H9 (cell line): ENCODE data around the gene KLF6. TPM values are rescaled to one million over a fixed set of nuclear protein-coding genes. Genes with fewer than 3 reads are reported as not detected.

Experiments used
- DNase-seq: peaks from one replicate; pipeline ENCODE4 v3.0.0-alpha.2; 2017
- H2AFZ ChIP-seq: one replicate; pipeline ENCODE4 v1.6.1; 2013; ENCODE audit warnings: mild to moderate bottlenecking, low read length, control low read depth, moderate library complexity
- H2AK5ac ChIP-seq: 2 replicates; pipeline ENCODE4 v1.6.1; 2013; ENCODE audit warnings: low read length, control low read depth, mixed read lengths; ENCODE audit not compliant: insufficient read length
- H2BK120ac ChIP-seq: one replicate; pipeline ENCODE4 v1.6.1; 2013; ENCODE audit warnings: low read depth, mild to moderate bottlenecking, low read length, control low read depth, inconsistent platforms; ENCODE audit not compliant: poor library complexity, severe bottlenecking
- H2BK12ac ChIP-seq: 2 replicates; pipeline ENCODE4 v1.6.1; 2013; ENCODE audit warnings: low read length, control low read depth, mixed read lengths, low read depth; ENCODE audit not compliant: insufficient read length
- H2BK15ac ChIP-seq: 2 replicates; pipeline ENCODE4 v1.6.1; 2013; ENCODE audit warnings: low read depth, low read length, control low read depth
- H2BK20ac ChIP-seq: one replicate; pipeline ENCODE4 v1.6.1; 2013; ENCODE audit warnings: low read depth, mild to moderate bottlenecking, low read length, control low read depth, inconsistent platforms; ENCODE audit not compliant: poor library complexity, severe bottlenecking
- H2BK5ac ChIP-seq: 2 replicates; pipeline ENCODE4 v1.6.1; 2013; ENCODE audit warnings: low read length, control low read depth, mixed read lengths; ENCODE audit not compliant: insufficient read length
- H3K14ac ChIP-seq: 2 replicates; pipeline ENCODE4 v1.6.1; 2013; ENCODE audit warnings: low read length, control low read depth; ENCODE audit not compliant: insufficient read depth
- H3K18ac ChIP-seq: 2 replicates; pipeline ENCODE4 v1.6.1; 2013; ENCODE audit warnings: low read depth, mild to moderate bottlenecking, mixed read lengths, low read length, control low read depth; ENCODE audit not compliant: insufficient read length
- H3K23ac ChIP-seq: 2 replicates; pipeline ENCODE4 v1.6.1; 2013; ENCODE audit warnings: low read length, control low read depth, mixed read lengths, low read depth; ENCODE audit not compliant: insufficient read length
- H3K23me2 ChIP-seq: 2 replicates; pipeline ENCODE4 v1.6.1; 2013; ENCODE audit warnings: low read depth, mild to moderate bottlenecking, mixed read lengths, low read length, control low read depth; ENCODE audit not compliant: insufficient read length, poor library complexity, severe bottlenecking
- H3K27ac ChIP-seq: 2 replicates; pipeline ENCODE4 v1.5.1; 2013; ENCODE audit warnings: low read length, control low read depth, mixed read lengths, low read depth; ENCODE audit not compliant: insufficient read length
- H3K27me3 ChIP-seq: 2 replicates; pipeline ENCODE4 v1.6.1; 2013; ENCODE audit warnings: low read length, control low read depth, inconsistent platforms; ENCODE audit not compliant: insufficient read depth
- H3K4ac ChIP-seq: 2 replicates; pipeline ENCODE4 v1.6.1; 2013; ENCODE audit warnings: low read depth, mild to moderate bottlenecking, control low read depth, inconsistent platforms, low read length, moderate library complexity
- H3K4me1 ChIP-seq: 2 replicates; pipeline ENCODE4 v1.6.1; 2013; ENCODE audit warnings: low read length, control low read depth, inconsistent platforms; ENCODE audit not compliant: insufficient read depth
- H3K4me2 ChIP-seq: 2 replicates; pipeline ENCODE4 v1.6.1; 2013; ENCODE audit warnings: low read length, control low read depth, mixed read lengths; ENCODE audit not compliant: insufficient read length, insufficient read depth
- H3K56ac ChIP-seq: 2 replicates; pipeline ENCODE4 v1.6.1; 2013; ENCODE audit warnings: low read depth, mild to moderate bottlenecking, mixed read lengths, low read length, control low read depth; ENCODE audit not compliant: insufficient read length
- H3K79me1 ChIP-seq: 2 replicates; pipeline ENCODE4 v1.6.1; 2013; ENCODE audit warnings: low read depth, mild to moderate bottlenecking, moderate library complexity, low read length, control low read depth, inconsistent platforms; ENCODE audit not compliant: insufficient read depth, poor library complexity, severe bottlenecking
- H3K79me2 ChIP-seq: 2 replicates; pipeline ENCODE4 v1.6.1; 2013; ENCODE audit warnings: low read length, control low read depth, inconsistent platforms; ENCODE audit not compliant: insufficient read depth
- H3K9ac ChIP-seq: 2 replicates; pipeline ENCODE4 v1.6.1; 2013; ENCODE audit warnings: low read length, control low read depth, mixed read lengths; ENCODE audit not compliant: insufficient read length; ENCODE audit errors: extremely low read depth
- H3K9me3 ChIP-seq: one replicate; pipeline ENCODE4 v1.6.1; 2013; ENCODE audit warnings: low read depth, low read length, inconsistent platforms; ENCODE audit not compliant: control insufficient read depth
- H3T11ph ChIP-seq: one replicate; pipeline ENCODE4 v1.6.1; 2013; ENCODE audit warnings: mild to moderate bottlenecking, low read length, control low read depth, inconsistent platforms
- H4K20me1 ChIP-seq: one replicate; pipeline ENCODE4 v1.6.1; 2013; ENCODE audit not compliant: control insufficient read depth, insufficient read length, insufficient read depth
- H4K5ac ChIP-seq: 2 replicates; pipeline ENCODE4 v1.6.1; 2013; ENCODE audit warnings: low read depth, mild to moderate bottlenecking, mixed read lengths, low read length, control low read depth; ENCODE audit not compliant: insufficient read length
- H4K8ac ChIP-seq: replicated peaks from 2 replicates; pipeline ENCODE4 v1.6.1; 2013; ENCODE audit warnings: low read length, control low read depth, mixed read lengths, low read depth; ENCODE audit not compliant: insufficient read length
- H4K91ac ChIP-seq: 2 replicates; pipeline ENCODE4 v1.6.1; 2013; ENCODE audit warnings: low read depth, mild to moderate bottlenecking, moderate library complexity, mixed read lengths, low read length, control low read depth; ENCODE audit not compliant: insufficient read length
- H3K27ac Mint-ChIP-seq, 3 experiments: 2 replicates in 2 of 3; 3 replicates in 1 of 3; pipeline ENCODE4 v1.8.0; 2020 to 2021; ENCODE audit warnings: mixed read lengths in 3 of 3, mild to moderate bottlenecking in 1 of 3, moderate library complexity in 1 of 3
- H3K27me3 Mint-ChIP-seq: 2 replicates; pipeline ENCODE4 v1.8.0; 2021; ENCODE audit warnings: low read depth, mild to moderate bottlenecking, moderate library complexity, mixed read lengths
- H3K36me3 Mint-ChIP-seq, 3 experiments: 2 replicates in 2 of 3; 3 replicates in 1 of 3; pipeline ENCODE4 v1.8.0; 2020 to 2021; ENCODE audit warnings: low read depth in 3 of 3, mixed read lengths in 3 of 3; ENCODE audit not compliant: insufficient read depth in 1 of 3
- H3K4me1 Mint-ChIP-seq, 2 experiments: 2 replicates each; pipeline ENCODE4 v1.8.0; 2020; ENCODE audit warnings: mixed read lengths in 2 of 2
- H3K4me3 Mint-ChIP-seq, 2 experiments: 2 replicates in 1 of 2; 3 replicates in 1 of 2; pipeline ENCODE4 v1.8.0; 2020 to 2021; ENCODE audit warnings: mild to moderate bottlenecking in 2 of 2, mixed read lengths in 2 of 2, moderate library complexity in 1 of 2
- H3K9me3 Mint-ChIP-seq, 2 experiments: 2 replicates in 1 of 2; 3 replicates in 1 of 2; pipeline ENCODE4 v1.8.0; 2020; ENCODE audit warnings: mild to moderate bottlenecking in 2 of 2, mixed read lengths in 2 of 2, moderate library complexity in 1 of 2
- CTCF ChIP-seq: fragments of 200-600 bp; sonication (generic); conservative IDR thresholded peaks from 3 replicates; pipeline ENCODE4 v1.8.0; 2021; ENCODE audit warnings: antibody characterized with exemption, mild to moderate bottlenecking
- WGBS: extraction: QIAGEN DNeasy Blood & Tissue Kit; methylation state at CpG from one replicate; pipeline ENCODE4 v1.1.7; 2013; ENCODE audit warnings: missing lambda C conversion rate, low lambda C conversion rate, mixed read lengths; ENCODE audit not compliant: insufficient read length; ENCODE audit errors: extremely low coverage; 5-methylcytosine and 5-hydroxymethylcytosine counted together
- total RNA-seq: library from RNA; stranded (reverse); gene quantifications from 2 replicates; pipeline ENCODE4 v1.2.1, GENCODE V29; 2021

The KLF6 gene
- total RNA-seq, 1 experiment from 2014 or later = 19.3 TPM

DNA sequence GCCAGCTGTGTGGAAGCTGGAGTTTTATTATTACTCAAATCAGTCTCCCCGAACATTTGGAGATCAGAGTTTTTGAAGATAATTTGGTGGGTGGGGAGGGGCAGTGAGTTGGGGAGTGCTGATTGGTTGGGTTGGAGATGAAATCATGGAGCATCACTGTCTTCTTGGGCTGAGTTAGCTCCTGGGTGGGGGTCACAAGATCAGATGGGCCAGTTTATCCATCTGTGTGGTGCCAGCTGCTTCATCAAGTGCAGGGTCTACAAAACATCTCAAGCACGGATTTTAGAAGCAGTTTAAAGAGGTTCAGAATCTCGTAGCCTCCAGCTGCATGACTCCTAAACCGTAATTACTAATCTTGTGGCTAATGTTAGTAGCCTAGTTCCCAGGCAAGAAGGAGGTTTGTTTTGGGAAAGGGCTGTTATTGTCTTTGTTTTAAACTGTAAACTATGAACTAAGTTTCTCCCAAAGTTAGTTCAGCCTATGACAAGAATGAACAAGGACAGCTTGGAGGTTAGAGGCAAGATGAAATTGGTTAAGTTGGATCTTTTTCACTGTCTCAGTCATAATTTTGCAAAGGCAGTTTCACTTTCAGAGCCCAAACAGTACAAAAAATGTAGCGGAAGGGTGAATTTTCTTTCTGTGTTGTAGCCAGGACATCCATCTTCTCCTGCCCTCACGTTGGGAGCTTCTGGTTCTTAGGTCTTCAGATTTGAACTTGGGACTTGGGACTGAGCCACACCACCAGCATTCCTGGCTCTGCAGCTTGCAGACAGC, 43.1 kb downstream of the KLF6 start:
- no peak overlapping the region for H3K23ac ChIP-seq
- no peak overlapping the region for H2AK5ac ChIP-seq
- no peak overlapping the region for H4K8ac ChIP-seq
- H4K20me1 ChIP-seq = no peaks in the 10 kb centered on the region
- H3K4me1 ChIP-seq = peaks cover 6% of the 10 kb centered on the region; the same call in 1 of the 2 replicates
- no peak overlapping the region for H2BK5ac ChIP-seq
- no peaks in the 10 kb centered on the region for H3K27me3 ChIP-seq
- no peak overlapping the region for H3K18ac ChIP-seq
- no peak overlapping the region for H3K56ac ChIP-seq
- H2BK120ac ChIP-seq = no peak overlapping the region
- H2BK12ac ChIP-seq = no peak overlapping the region
- Mint-ChIP-seq H3K4me1 (peaks cover 12 to 13% of the 10 kb centered on the region in 2 experiments), H3K4me3 (no peak overlapping the region), H3K36me3 (peaks cover 0 to 6% (median 6%) of the 10 kb centered on the region in 3 experiments; a peak in 3 of 7 replicates), H3K9me3 (peaks cover 2 to 10% of the 10 kb centered on the region in 2 experiments; a peak in 4 of 5 replicates), H3K27me3 (no peaks in the 10 kb centered on the region; the same call in 1 of the 2 replicates), H3K27ac (no peak overlapping the region)
- H2BK15ac ChIP-seq = no peak overlapping the region
- no peak overlapping the region for H3K9ac ChIP-seq
- no peak overlapping the region for H3K27ac ChIP-seq
- H3T11ph ChIP-seq = no peak overlapping the region
- TF ChIP-seq CTCF = no peak
- no peaks in the 10 kb centered on the region for H3K79me2 ChIP-seq
- no peak overlapping the region for H3K14ac ChIP-seq
- H2BK20ac ChIP-seq = no peak overlapping the region
- H3K79me1 ChIP-seq = no peaks in the 10 kb centered on the region
- no peak overlapping the region for H4K91ac ChIP-seq
- WGBS = no CpG with 5 or more reads among the region's 6 CpGs
- H4K5ac ChIP-seq = no peak overlapping the region
- H3K4me2 ChIP-seq = no peak overlapping the region
- H3K9me3 ChIP-seq = no peaks in the 10 kb centered on the region
- no peaks in the 10 kb centered on the region for H3K23me2 ChIP-seq
- no peak overlapping the region for H3K4ac ChIP-seq
- no peak for DNase-seq
- no peak overlapping the region for H2AFZ ChIP-seq
